Loucy (cell line): ENCODE results near the gene IFNK.
A peak's percentile ranks its signal among the peaks of the same experiment; 100 is the strongest.

ENCODE experiments used
- H2AFZ ChIP-seq: fragments of 200-600 bp; sonication (generic); 2 replicates; pipeline ENCODE4 v1.6.0; 2016; ENCODE audit warnings: antibody characterized with exemption, mild to moderate bottlenecking, low read length, moderate library complexity
- H3F3A ChIP-seq: fragments of 200-600 bp; 2 replicates; pipeline ENCODE4 v1.6.0; 2016; ENCODE audit warnings: antibody characterized with exemption, low read depth, mild to moderate bottlenecking
- H3K27me3 ChIP-seq: fragments of 200-600 bp; sonication (generic); 2 replicates; pipeline ENCODE4 v1.6.1; 2014; ENCODE audit warnings: low read length, mild to moderate bottlenecking; ENCODE audit not compliant: insufficient read depth, poor library complexity, severe bottlenecking
- H3K36me3 ChIP-seq: fragments of 200-600 bp; sonication (generic); 2 replicates; pipeline ENCODE4 v1.6.1; 2016; ENCODE audit warnings: low read length; ENCODE audit not compliant: insufficient read depth
- H3K4me1 ChIP-seq: fragments of 200-600 bp; sonication (generic); 2 replicates; pipeline ENCODE4 v1.5.1; 2014; ENCODE audit warnings: low read length, mild to moderate bottlenecking; ENCODE audit not compliant: insufficient read depth, poor library complexity, severe bottlenecking
- H3K4me2 ChIP-seq: fragments of 200-600 bp; sonication (generic); 2 replicates; pipeline ENCODE4 v1.6.0; 2014; ENCODE audit warnings: antibody characterized with exemption, low read length, low read depth, mild to moderate bottlenecking; ENCODE audit not compliant: poor library complexity, severe bottlenecking
- H3K4me3 ChIP-seq: fragments of 200-600 bp; sonication (generic); 2 replicates; pipeline ENCODE4 v1.5.1; 2014; ENCODE audit warnings: low read length, mild to moderate bottlenecking, mixed read lengths; ENCODE audit not compliant: poor library complexity, severe bottlenecking
- H3K79me2 ChIP-seq: fragments of 200-600 bp; sonication (generic); 2 replicates; pipeline ENCODE4 v1.6.1; 2014; ENCODE audit warnings: low read length; ENCODE audit not compliant: insufficient read depth
- H3K9ac ChIP-seq: fragments of 200-600 bp; sonication (generic); 2 replicates; pipeline ENCODE4 v1.6.0; 2014; ENCODE audit warnings: mild to moderate bottlenecking, low read depth, low read length, moderate library complexity; ENCODE audit not compliant: poor library complexity, severe bottlenecking
- H3K9me2 ChIP-seq: fragments of 200-600 bp; sonication (generic); replicated peaks from 2 replicates; pipeline ENCODE4 v1.6.1; 2016; ENCODE audit warnings: low read depth, low read length, mixed read lengths
- H3K9me3 ChIP-seq: fragments of 200-600 bp; sonication (generic); 2 replicates; pipeline ENCODE4 v1.6.1; 2014; ENCODE audit warnings: mild to moderate bottlenecking, antibody characterized with exemption, low read length, low read depth; ENCODE audit not compliant: insufficient read depth
- H4K20me1 ChIP-seq: fragments of 200-600 bp; sonication (generic); 2 replicates; pipeline ENCODE4 v1.6.0; 2014; ENCODE audit warnings: antibody characterized with exemption, low read length, mild to moderate bottlenecking; ENCODE audit not compliant: insufficient read depth, poor library complexity, severe bottlenecking
- EZH2phosphoT487 ChIP-seq: fragments of 200-600 bp; IDR thresholded peaks from 2 replicates; pipeline ENCODE4 v1.6.1; 2018; ENCODE audit warnings: antibody characterized with exemption, mild to moderate bottlenecking, moderate library complexity, borderline replicate concordance
- TF ChIP-seq, protein P1 (sequence below): fragments of 200-600 bp; sonication (generic); conservative IDR thresholded peaks from 2 replicates; pipeline ENCODE4 v1.5.1; 2014; ENCODE audit warnings: mild to moderate bottlenecking, antibody characterized with exemption, low read length

The IFNK gene

DNA sequence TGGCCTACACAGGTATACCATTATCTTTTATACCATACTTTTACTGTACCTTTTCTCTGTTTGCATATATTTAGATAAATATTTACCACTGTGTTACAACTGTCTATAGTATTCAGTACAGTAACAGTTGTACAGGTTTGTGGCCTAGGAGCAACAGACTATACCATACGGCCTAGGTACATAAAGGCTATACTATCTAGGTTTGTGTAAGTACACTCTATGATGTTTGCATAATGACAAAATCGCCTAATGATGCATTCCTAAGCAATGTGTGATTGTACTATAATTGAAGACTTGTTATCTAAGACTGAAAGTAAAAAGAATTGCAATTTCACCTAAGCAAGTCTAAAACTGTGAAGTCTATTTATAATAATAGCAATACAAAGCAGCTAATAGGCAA, 45.3 kb downstream of the IFNK start:
- peaks cover 4% of the 10 kb centered on the region for H3K79me2 ChIP-seq
- H3K9ac ChIP-seq = no peak overlapping the region
- no peak overlapping the region for H2AFZ ChIP-seq
- H3K4me1 ChIP-seq = peaks cover 18% of the 10 kb centered on the region
- H3K27me3 ChIP-seq = no peaks in the 10 kb centered on the region
- H3K9me2 ChIP-seq = no peaks in the 10 kb centered on the region
- no peaks in the 10 kb centered on the region for H3F3A ChIP-seq
- H3K36me3 ChIP-seq = no peaks in the 10 kb centered on the region
- H3K9me3 ChIP-seq = no peaks in the 10 kb centered on the region
- no peaks in the 10 kb centered on the region for H4K20me1 ChIP-seq
- H3K4me2 ChIP-seq = no peak overlapping the region
- H3K4me3 ChIP-seq = no peak overlapping the region
- TF ChIP-seq, protein P1, sequence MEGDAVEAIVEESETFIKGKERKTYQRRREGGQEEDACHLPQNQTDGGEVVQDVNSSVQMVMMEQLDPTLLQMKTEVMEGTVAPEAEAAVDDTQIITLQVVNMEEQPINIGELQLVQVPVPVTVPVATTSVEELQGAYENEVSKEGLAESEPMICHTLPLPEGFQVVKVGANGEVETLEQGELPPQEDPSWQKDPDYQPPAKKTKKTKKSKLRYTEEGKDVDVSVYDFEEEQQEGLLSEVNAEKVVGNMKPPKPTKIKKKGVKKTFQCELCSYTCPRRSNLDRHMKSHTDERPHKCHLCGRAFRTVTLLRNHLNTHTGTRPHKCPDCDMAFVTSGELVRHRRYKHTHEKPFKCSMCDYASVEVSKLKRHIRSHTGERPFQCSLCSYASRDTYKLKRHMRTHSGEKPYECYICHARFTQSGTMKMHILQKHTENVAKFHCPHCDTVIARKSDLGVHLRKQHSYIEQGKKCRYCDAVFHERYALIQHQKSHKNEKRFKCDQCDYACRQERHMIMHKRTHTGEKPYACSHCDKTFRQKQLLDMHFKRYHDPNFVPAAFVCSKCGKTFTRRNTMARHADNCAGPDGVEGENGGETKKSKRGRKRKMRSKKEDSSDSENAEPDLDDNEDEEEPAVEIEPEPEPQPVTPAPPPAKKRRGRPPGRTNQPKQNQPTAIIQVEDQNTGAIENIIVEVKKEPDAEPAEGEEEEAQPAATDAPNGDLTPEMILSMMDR = no peak
- TF ChIP-seq EZH2phosphoT487 = no peak

DNA sequence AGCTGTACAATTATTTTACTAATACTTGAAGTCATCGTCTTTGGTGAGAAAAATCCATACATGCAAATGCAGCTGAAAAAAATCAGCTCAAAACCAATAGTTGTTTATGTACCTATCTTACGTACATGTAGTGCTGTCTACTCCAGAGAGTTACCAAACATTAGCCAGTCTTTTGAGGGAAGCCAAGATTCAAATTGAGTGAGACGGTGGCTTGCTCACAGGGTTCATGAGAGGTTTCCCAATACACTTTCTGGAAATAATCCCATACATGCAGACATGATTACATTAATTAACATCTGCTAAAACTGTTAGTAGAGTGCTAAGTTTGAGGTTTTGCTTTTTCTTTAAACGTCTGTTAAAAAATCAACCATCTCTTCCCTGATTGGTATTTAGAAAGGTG, 46.9 kb downstream of the IFNK start:
- H3K27me3 ChIP-seq = no peaks in the 10 kb centered on the region
- TF ChIP-seq, protein P1 = no peak
- TF ChIP-seq EZH2phosphoT487 = no peak
- no peak overlapping the region for H2AFZ ChIP-seq
- no peaks in the 10 kb centered on the region for H4K20me1 ChIP-seq
- no peaks in the 10 kb centered on the region for H3K9me3 ChIP-seq
- no peak overlapping the region for H3K9ac ChIP-seq
- no peak overlapping the region for H3K4me3 ChIP-seq
- H3K9me2 ChIP-seq = no peaks in the 10 kb centered on the region
- no peaks in the 10 kb centered on the region for H3F3A ChIP-seq
- peaks cover 15% of the 10 kb centered on the region for H3K4me1 ChIP-seq
- no peak overlapping the region for H3K4me2 ChIP-seq
- H3K79me2 ChIP-seq = peaks cover 4% of the 10 kb centered on the region
- no peaks in the 10 kb centered on the region for H3K36me3 ChIP-seq

DNA sequence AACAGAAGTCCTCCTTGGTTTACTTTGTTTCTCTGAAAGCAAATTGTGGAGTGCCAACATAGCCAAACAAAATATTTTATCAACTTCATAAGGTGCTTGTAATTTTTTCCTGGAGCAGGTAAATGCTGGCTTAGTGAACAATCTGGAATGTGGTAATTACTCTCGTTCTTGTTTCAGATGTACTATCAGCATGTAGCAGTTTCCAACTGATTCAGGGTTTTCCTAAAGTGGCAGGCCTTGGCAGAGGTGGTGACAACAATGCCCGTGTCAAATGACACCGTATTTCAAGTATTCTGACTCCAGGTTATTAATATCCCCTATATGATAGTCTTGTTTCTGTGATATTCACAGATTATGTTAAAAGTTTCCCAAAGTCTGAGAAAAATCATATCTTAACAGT, 48.0 kb downstream of the IFNK start:
- H3K9ac ChIP-seq = no peak overlapping the region
- H4K20me1 ChIP-seq = no peaks in the 10 kb centered on the region
- H3K27me3 ChIP-seq = no peaks in the 10 kb centered on the region
- H3K79me2 ChIP-seq = peaks cover 4% of the 10 kb centered on the region
- peak overlapping the region; percentile 72 for H3K4me2 ChIP-seq
- H3K36me3 ChIP-seq = no peaks in the 10 kb centered on the region
- H3F3A ChIP-seq = no peaks in the 10 kb centered on the region
- no peaks in the 10 kb centered on the region for H3K9me2 ChIP-seq
- TF ChIP-seq, protein P1 = no peak
- TF ChIP-seq EZH2phosphoT487 = no peak
- peak overlapping the region; percentile 83 for H3K4me3 ChIP-seq
- H3K4me1 ChIP-seq = peaks cover 15% of the 10 kb centered on the region
- H2AFZ ChIP-seq = no peak overlapping the region
- no peaks in the 10 kb centered on the region for H3K9me3 ChIP-seq
